Gastroesophageal sphincter (tissue), 3 donors: Measurements from ENCODE around the gene CENPV.

Source experiments
- EP300 ChIP-seq: sonication (generic); formaldehyde crosslinking; IDR thresholded peaks from one replicate; pipeline ENCODE4 v1.6.1; 2017; ENCODE audit warnings: antibody characterized with exemption, mild to moderate bottlenecking
- POLR2A ChIP-seq, 2 donors: fragments of 450-650 bp; IDR thresholded peaks; one replicate each; pipeline ENCODE4 v1.6.1; 2017; ENCODE audit warnings: antibody characterized with exemption in 2 of 2, mild to moderate bottlenecking in 2 of 2, moderate library complexity in 1 of 2
- POLR2AphosphoS5 ChIP-seq: sonication (generic); formaldehyde crosslinking; IDR thresholded peaks from one replicate; pipeline ENCODE4 v1.6.1; 2017; ENCODE audit warnings: antibody characterized with exemption
- TF ChIP-seq, protein P1 (sequence below), 4 experiments: fragments of 200-600 bp in 2 of 4; fragments of 450-650 bp in 2 of 4; sonication (generic) in 1 of 4; IDR thresholded peaks; one replicate each; pipeline ENCODE4 v1.5.1; 2017 to 2019; ENCODE audit warnings: antibody characterized with exemption in 4 of 4, mild to moderate bottlenecking in 2 of 4, moderate library complexity in 2 of 4

DNA sequence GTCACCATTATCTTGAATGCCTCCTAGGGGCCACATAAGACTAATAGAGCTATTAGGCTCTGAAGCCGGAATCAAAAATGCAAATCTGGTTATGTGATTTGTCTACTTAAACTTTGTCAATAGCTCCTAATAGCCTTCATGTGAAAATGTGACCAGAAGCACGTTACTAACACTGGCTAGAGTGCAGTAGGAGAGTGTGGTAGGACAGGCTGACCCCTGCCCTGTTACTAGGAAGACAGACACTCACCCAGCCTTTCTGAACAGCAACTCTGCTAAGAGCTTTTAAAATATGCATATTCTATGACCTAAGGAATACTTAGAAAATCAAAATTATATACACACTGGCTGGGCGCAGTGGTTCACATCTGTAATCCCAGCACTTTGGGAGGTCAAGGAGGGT lies 26.3 kb downstream of the CENPV start:
- TF ChIP-seq, protein P1, sequence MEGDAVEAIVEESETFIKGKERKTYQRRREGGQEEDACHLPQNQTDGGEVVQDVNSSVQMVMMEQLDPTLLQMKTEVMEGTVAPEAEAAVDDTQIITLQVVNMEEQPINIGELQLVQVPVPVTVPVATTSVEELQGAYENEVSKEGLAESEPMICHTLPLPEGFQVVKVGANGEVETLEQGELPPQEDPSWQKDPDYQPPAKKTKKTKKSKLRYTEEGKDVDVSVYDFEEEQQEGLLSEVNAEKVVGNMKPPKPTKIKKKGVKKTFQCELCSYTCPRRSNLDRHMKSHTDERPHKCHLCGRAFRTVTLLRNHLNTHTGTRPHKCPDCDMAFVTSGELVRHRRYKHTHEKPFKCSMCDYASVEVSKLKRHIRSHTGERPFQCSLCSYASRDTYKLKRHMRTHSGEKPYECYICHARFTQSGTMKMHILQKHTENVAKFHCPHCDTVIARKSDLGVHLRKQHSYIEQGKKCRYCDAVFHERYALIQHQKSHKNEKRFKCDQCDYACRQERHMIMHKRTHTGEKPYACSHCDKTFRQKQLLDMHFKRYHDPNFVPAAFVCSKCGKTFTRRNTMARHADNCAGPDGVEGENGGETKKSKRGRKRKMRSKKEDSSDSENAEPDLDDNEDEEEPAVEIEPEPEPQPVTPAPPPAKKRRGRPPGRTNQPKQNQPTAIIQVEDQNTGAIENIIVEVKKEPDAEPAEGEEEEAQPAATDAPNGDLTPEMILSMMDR (IDR thresholded peaks at IDR 0.05), result no peak
- no peak for TF ChIP-seq POLR2AphosphoS5
- TF ChIP-seq POLR2A (IDR thresholded peaks at IDR 0.05), result no peak
- TF ChIP-seq EP300, result no peak
